GM12891 (cell line): ENCODE data around the gene TCAP.

Source experiments
- DNase-seq: peaks from one replicate; pipeline ENCODE4 v3.0.0; 2011; ENCODE audit warnings: low spot score; ENCODE audit not compliant: insufficient read length
- FAIRE-seq: peaks from 2 replicates; lab custom pipeline; 2011; peaks lifted over from hg19 to GRCh38; lab: Jason Lieb, UNC
- PAX5 ChIP-seq: IDR thresholded peaks from 2 replicates; pipeline ENCODE4 v1.6.1; 2011; ENCODE audit warnings: low read length, moderate library complexity, mild to moderate bottlenecking; ENCODE audit not compliant: insufficient read depth, severe bottlenecking
- POLR2A ChIP-seq: IDR thresholded peaks from 2 replicates; pipeline ENCODE4 v1.6.1; 2011; ENCODE audit warnings: low read depth, low read length, control low read depth
- POLR2AphosphoS5 ChIP-seq: IDR thresholded peaks from 2 replicates; pipeline ENCODE4 v1.6.1; 2011; ENCODE audit warnings: low read depth, low read length, control low read depth
- POU2F2 ChIP-seq: IDR thresholded peaks from 2 replicates; pipeline ENCODE4 v1.6.1; 2011; ENCODE audit warnings: low read depth, mild to moderate bottlenecking, control low read depth, low read length, moderate library complexity
- SPI1 ChIP-seq: IDR thresholded peaks from 2 replicates; pipeline ENCODE4 v1.6.1; 2011; ENCODE audit warnings: low read depth, low read length, control low read depth
- TAF1 ChIP-seq: IDR thresholded peaks from 2 replicates; pipeline ENCODE4 v1.6.1; 2011; ENCODE audit warnings: low read depth, low read length, control low read depth

The TCAP gene

DNA sequence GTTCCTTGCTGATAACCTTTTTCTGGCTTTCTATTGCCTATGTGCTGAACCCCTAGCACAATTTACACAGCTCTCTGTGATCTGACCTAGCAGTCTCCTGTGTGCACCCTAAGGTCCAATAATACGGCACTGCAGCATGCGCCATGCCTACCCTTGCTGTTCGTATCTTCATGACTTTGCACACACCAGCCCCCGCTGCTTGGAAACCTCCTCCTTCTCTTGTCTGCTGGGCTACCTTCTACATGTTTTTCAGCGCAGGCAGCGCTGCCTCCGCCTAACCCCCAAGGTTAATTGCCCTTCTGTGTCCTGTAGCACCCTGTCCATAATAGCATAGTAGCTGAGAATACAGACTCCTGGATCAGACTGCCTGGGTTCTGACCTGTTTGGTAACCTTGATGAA is 26.8 kb upstream of the TCAP start:
- TF ChIP-seq PAX5 (no peak), POLR2A (no peak), SPI1 (no peak), POLR2AphosphoS5 (no peak), POU2F2 (no peak), TAF1 (no peak)
- DNase-seq = no peak
- FAIRE-seq = no peak

DNA sequence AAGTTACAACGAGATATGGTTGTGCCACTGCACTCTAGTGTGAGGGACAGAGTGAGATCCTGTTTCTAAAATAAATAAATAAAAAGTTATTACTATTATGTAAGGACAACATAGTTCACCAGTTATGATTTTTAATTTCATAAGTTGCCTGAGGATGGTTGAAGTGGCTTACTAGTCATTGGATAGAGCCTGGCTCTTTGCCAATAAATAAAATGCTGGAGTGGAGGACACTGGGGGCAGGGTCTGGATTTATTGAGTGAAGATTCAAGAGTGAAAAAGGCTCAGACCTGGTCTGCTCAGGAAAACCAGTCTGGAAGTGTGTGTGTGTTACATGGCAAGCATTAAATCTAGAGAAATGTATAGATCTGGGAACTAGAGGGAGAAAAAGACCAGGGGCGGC is 26.1 kb upstream of the TCAP start:
- no peak for TF ChIP-seq SPI1
- no peak for TF ChIP-seq TAF1
- TF ChIP-seq POU2F2 = no peak
- no peak for TF ChIP-seq PAX5
- FAIRE-seq (no peak), DNase-seq (no peak)

DNA sequence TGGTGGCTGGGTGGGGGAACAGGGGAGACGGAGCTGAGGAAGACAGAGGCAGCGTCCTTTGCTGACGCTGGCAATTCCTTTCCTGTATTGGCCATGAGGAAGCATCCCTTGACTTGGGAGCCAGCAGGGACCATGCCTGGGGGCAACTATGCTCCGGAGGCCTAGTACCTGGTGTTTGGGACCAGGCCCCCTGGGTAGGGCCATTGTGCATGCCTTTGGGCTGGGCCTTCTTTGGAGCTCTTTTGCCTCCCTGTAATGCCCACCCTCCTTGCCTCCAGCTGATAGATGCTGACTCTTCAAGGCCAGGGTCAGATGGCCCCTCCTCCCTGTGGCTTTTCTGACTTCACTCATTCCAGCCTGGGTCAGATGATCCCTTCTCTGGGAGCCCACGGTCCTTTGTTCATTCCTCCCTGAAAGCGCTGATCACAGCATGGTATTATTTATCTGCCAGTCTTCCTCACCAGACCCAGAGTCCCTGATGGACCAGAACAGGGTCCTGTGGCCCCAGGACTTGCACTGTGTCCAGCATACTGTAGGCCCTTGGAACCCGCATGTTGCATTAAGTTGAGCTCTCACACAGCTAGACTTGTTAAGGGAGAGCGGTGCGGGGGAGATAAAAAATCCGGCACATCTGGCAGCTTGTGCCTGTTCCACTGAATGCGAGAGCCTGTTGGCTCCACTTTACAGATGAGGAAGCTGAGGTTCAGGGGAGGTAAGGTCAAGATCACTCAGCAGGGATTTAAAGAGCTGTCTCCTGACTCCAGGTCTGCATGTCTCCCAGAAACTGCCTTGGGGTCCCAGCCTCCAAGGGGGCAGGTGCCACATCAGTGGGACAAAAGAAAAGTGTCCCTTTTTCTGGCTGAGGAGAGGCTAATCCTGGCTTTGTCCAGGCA is 25.3 kb upstream of the TCAP start:
- DNase-seq (no peak), FAIRE-seq (no peak)
- TF ChIP-seq SPI1 (no peak), POLR2AphosphoS5 (no peak), POU2F2 (no peak), POLR2A (no peak), PAX5 (no peak), TAF1 (no peak)

DNA sequence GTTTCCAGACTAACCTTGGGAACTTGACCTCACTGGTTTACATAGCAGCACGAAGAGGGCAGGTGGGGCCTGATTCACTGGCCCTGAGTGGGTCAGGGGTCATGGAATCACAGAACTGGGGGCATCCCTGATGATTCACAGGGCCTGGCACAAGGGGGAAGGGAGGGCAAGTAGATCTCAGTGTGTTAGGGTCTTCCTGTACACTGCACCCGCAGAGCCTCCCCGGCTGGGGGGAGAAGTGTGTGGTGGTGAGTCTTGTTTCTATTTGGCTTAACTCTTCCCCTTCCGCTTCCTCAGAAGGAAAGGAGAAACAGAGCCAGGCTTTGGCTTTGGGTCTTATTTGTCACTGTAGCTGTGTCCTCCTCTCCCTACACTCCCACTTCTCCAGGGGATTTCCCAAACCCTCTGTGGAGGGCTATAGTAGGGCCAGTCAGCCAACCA is 24.5 kb upstream of the TCAP start:
- TF ChIP-seq TAF1 = no peak
- TF ChIP-seq POU2F2 = no peak
- TF ChIP-seq SPI1 = no peak
- no peak for DNase-seq
- no peak for FAIRE-seq

DNA sequence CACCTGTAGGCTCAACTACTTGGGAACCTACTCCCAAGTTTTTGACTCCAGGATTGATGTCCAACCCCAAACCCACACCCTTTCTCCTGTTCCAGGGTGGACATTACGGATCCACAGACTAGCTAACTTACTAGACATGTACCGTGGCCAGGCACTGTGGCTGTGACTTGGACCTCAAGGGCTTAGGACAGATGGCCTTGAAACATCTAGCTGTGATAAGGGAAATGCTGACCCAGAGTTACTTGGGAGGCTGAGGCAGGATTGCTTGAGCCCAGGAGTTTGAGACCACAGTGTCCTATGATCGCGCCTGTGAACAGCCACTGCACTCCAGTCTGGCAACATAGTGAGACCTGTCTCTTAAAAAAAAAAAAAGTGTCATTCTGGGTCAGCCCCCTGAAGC is 24.1 kb upstream of the TCAP start:
- TF ChIP-seq POLR2A (no peak), SPI1 (no peak), POU2F2 (no peak), PAX5 (no peak), POLR2AphosphoS5 (no peak)
- no peak for FAIRE-seq
- no peak for DNase-seq

DNA sequence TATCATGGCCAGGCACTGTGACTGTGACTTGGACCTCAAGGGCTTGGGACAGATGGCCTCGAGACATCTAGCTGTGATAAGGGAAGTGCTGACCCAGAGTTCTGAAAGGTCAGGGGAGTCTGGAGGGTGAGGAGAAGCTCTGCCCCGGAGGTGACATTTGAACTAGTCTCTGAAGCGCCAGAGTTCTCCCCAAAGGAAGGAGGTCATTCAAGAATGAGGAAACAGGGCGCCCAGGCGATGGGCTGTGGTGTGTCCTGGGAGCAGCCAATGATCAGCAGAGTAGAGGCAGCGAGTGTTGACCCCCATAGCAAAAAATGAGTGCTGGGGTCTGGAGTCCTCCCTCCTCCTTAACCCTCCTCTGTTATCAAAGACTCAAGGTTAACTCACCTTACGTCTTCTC is 23.3 kb upstream of the TCAP start:
- TF ChIP-seq POLR2AphosphoS5 (no peak), SPI1 (no peak), POLR2A (no peak), POU2F2 (no peak), TAF1 (no peak)
- no peak for FAIRE-seq

DNA sequence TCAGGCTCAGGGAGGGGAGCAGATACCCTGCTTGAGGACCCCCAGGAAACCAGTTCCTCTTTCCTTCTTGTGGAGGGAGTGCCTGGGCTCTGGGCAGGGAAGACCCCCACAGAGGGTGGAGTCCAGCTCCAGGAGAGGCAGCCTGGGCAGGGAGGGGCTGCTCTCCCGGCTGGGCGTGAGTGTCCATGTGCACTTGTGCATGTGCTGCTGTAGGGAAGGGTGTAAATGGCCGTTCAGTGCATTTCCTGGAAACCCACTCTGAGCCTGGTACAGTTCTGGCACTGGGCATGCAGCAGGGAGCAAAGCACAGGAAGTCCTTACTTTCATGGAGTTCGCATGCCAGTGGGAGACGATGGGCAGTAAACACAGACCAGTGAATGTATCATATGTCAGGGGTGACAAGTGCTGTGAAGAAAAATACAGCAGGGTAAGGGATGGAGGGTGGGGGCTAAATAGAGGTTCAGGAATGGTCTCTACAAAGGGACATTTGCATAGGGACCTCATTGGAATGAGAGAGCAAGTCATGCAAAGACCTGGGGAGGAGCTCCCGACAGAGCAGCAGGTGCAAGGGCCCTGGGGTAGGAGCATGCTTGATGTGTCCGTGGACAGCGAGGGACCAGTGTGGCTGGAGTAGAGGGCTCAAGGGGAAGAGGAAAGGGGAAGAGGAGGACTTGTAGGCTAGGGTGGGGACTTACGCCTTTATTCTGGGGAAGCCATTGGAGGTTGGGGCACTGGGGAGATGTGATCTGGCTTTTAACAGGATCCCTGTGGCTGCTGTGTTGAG is 22.7 kb upstream of the TCAP start:
- TF ChIP-seq SPI1 = no peak; the same call in 1 of the 2 replicates
- TF ChIP-seq TAF1 = no peak
- no peak for TF ChIP-seq POLR2AphosphoS5
- TF ChIP-seq PAX5 = no peak
- TF ChIP-seq POLR2A = no peak
- TF ChIP-seq POU2F2 = no peak
- FAIRE-seq (no peak), DNase-seq (no peak)

More for the DNA sequence above, 23.3 kb upstream of the TCAP start:
- no peak for DNase-seq

DNA sequence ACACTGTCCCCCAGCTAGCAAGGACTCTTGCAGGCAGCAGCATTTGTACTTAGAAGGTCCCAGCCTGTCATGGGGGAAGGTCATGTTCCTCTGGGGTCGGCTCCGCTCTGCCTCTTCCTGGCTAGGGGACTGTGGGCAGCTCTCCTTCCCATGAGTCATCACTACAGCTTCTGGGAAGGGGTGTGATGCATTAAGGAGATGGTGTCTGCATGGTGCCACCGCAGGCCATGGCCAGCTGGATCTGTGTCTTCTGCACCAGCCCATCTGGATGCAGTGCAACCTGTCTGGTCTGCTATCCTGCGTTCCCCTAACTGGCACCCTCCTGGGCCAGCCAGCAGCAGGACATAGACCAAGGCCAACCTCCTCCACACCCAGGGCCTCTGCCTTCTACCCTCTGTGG is 21.9 kb upstream of the TCAP start:
- FAIRE-seq (no peak), DNase-seq (no peak)
- TF ChIP-seq POLR2AphosphoS5 (no peak), POLR2A (no peak), PAX5 (no peak), SPI1 (no peak), TAF1 (no peak), POU2F2 (no peak)

DNA sequence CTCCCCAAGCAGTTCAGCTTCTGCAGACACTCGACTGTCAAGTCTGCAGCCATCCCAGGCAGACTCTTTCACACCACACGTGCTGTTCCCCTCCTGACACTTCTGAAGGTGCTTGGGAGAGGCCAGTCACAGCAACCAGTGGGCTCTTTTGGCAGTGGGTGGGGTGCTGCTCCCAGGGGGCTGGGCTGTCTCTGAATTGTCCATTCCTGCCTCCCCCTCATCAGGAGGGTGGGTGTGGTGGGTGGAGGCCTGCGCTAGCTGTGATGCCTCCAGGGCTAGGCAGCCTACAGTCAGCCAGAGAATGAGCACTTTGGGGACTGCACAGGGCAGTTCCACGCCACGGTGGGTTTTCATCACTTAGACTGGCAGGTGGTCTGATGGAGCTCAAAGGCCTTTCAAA is 17.9 kb upstream of the TCAP start:
- FAIRE-seq = no peak
- TF ChIP-seq POLR2AphosphoS5 (no peak), SPI1 (no peak), POLR2A (no peak), POU2F2 (no peak), PAX5 (no peak), TAF1 (no peak)
- DNase-seq = no peak
